ENCODE data around the gene IL11. TPM values are rescaled to one million over a fixed set of nuclear protein-coding genes. Genes with fewer than 3 reads are reported as not detected.

Gene IL11
- total RNA-seq, 2 experiments from 2014 or later, result 0.50 to 0.68 TPM

Other genes starting within 250 kb of the IL11 start
- gene TNNT1, start 221.3 kb downstream of the IL11 start, total RNA-seq, result 1 to 10 TPM in 1 of 2 experiments, under 1 TPM in 1; 0.41 to 1.0 TPM
- not detected for gene TNNI3, start 212.7 kb downstream of the IL11 start, total RNA-seq
- under 1 TPM in 1 of 2 experiments, not detected in 1; 0.35 TPM for gene DNAAF3, start 203.8 kb downstream of the IL11 start, total RNA-seq
- gene SYT5, start 190.2 kb downstream of the IL11 start, total RNA-seq, result not detected
- not detected for gene PTPRH, start 161.0 kb downstream of the IL11 start, total RNA-seq
- 10 to 100 TPM; 10.4 to 16.0 TPM for gene TMEM86B, start 141.7 kb downstream of the IL11 start, total RNA-seq
- 100 to 1,000 TPM; 263 to 291 TPM for gene PPP6R1, start 111.4 kb downstream of the IL11 start, total RNA-seq
- gene HSPBP1, start 90.4 kb downstream of the IL11 start, total RNA-seq, result 10 to 100 TPM; 35.0 to 38.2 TPM
- 1 to 10 TPM; 6.9 to 9.1 TPM for gene BRSK1, start 86.5 kb downstream of the IL11 start, total RNA-seq
- gene TMEM150B, start 45.1 kb downstream of the IL11 start, total RNA-seq, result 1 to 10 TPM; 1.2 to 2.4 TPM
- 10 to 100 TPM; 26.4 to 35.3 TPM for gene KMT5C, start 30.6 kb downstream of the IL11 start, total RNA-seq
- gene COX6B2, start 15.7 kb downstream of the IL11 start, total RNA-seq, result 1 to 10 TPM in 1 of 2 experiments, under 1 TPM in 1; 0.19 to 2.0 TPM
- not detected for gene GARIN5B, start 7.2 kb downstream of the IL11 start, total RNA-seq
- not detected for gene TMEM190, start 6.4 kb upstream of the IL11 start, total RNA-seq
- 10 to 100 TPM; 14.1 to 23.0 TPM for gene TMEM238, start 13.8 kb upstream of the IL11 start, total RNA-seq
- 1,000 to 10,000 TPM; 2,244 to 2,759 TPM for gene RPL28, start 15.5 kb upstream of the IL11 start, total RNA-seq
- gene UBE2S, start 37.3 kb upstream of the IL11 start, total RNA-seq, result 100 to 1,000 TPM; 311 to 421 TPM
- not detected for gene SHISA7, start 72.8 kb upstream of the IL11 start, total RNA-seq
- 10 to 100 TPM; 28.2 to 35.7 TPM for gene ISOC2, start 91.2 kb upstream of the IL11 start, total RNA-seq
- not detected for gene C19orf85, start 94.3 kb upstream of the IL11 start, total RNA-seq
- 1 to 10 TPM; 8.8 to 8.9 TPM for gene ZNF628, start 106.2 kb upstream of the IL11 start, total RNA-seq
- gene NAT14, start 114.7 kb upstream of the IL11 start, total RNA-seq, result 10 to 100 TPM; 14.6 to 23.2 TPM
- under 1 TPM; 0.68 to 0.79 TPM for gene SSC5D, start 118.0 kb upstream of the IL11 start, total RNA-seq
- gene SBK2, start 166.7 kb upstream of the IL11 start, total RNA-seq, result not detected
- gene SBK3, start 175.1 kb upstream of the IL11 start, total RNA-seq, result not detected
- 1 to 10 TPM; 5.6 to 7.5 TPM for gene ZNF579, start 210.4 kb upstream of the IL11 start, total RNA-seq
- gene FIZ1, start 229.1 kb upstream of the IL11 start, total RNA-seq, result 10 to 100 TPM; 13.0 to 15.7 TPM
- gene ZNF524, start 229.8 kb upstream of the IL11 start, total RNA-seq, result 10 to 100 TPM; 26.5 to 30.2 TPM
- 10 to 100 TPM; 14.4 to 16.7 TPM for gene ZNF865, start 235.2 kb upstream of the IL11 start, total RNA-seq